HG02973 (cell line): ENCODE data around the gene IGFBP2.

Experiments used
- ATAC-seq: cut with Tn5 transposase; IDR thresholded peaks from one replicate; pipeline ENCODE4 v1.9.1; 2021; ENCODE audit warnings: moderate library complexity; ENCODE audit not compliant: unreplicated experiment

The IGFBP2 gene

GRCh38 chr2:216615298-216616082 is 17.7 kb upstream of the IGFBP2 start:
- ATAC-seq = no peak

GRCh38 chr2:216616083-216616678 is 17.0 kb upstream of the IGFBP2 start:
- ATAC-seq = no peak

GRCh38 chr2:216617159-216617815 is 15.9 kb upstream of the IGFBP2 start:
- no peak for ATAC-seq

DNA sequence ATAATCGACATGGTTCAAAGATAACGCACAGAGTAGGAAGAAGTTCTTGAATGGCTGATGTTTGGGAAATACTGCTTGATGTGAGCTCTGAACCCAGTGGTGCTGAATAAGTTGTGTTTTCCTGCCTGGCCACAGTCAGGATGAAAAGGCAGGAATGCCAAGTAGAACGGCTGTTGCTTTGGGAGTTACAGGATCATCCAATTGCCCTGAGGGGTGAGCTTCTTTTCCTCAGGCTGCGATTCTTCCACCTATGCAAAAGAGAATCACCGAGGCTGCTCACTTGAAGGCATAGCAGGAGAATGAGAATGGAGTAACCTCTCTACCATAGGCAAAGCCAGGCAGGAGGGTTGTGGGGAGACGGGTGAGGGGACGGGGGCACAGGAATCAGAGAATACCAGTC is 14.4 kb upstream of the IGFBP2 start:
- no peak for ATAC-seq

- ATAC-seq = no peak
Observed at GRCh38 chr2:216619411-216620393, 13.5 kb upstream of the IGFBP2 start.

DNA sequence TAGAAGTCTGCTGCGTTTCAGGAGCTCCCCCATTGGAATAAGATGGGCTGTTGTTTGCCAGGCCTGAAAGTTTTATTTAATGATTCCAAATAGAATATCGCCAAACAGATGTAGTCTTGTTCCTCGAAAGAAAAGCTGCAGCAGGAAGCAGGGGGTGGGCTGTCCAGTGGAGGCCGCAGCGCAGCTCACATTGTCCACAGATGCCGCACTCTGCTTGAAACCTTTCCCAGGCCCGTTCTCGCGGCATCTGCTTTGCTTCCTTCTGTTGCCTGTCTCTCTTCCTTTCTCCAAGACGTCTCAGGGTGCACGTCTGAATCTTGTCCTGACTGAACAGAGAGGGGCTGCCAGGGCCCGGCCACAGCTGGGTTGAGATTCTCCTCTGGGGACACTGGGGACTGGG is 12.4 kb upstream of the IGFBP2 start:
- ATAC-seq = no peak

GRCh38 chr2:216621292-216621691 is 11.9 kb upstream of the IGFBP2 start:
- no peak for ATAC-seq

GRCh38 chr2:216622526-216622925 is 10.7 kb upstream of the IGFBP2 start:
- no peak for ATAC-seq

DNA sequence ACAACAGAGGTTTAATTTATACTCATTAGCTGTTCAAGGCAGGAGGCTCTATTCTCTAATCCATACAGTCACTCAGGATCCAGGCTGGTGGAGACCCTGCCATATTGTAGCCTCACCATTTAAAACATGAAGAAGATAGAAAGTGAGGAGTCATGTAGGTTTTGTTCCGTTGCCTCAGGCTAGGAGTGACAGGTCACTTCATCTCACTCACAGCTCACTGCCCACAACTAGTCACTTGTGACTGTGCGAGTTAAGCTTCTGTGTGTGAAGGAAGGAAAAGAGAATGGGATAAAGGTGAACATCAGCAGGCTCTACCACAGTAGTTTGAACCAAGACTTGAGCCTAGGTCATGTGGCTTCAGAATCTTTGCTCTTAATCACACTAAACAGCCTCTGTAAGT is 9.0 kb upstream of the IGFBP2 start:
- ATAC-seq = no peak

GRCh38 chr2:216626168-216626874 is 6.9 kb upstream of the IGFBP2 start:
- no peak for ATAC-seq

DNA sequence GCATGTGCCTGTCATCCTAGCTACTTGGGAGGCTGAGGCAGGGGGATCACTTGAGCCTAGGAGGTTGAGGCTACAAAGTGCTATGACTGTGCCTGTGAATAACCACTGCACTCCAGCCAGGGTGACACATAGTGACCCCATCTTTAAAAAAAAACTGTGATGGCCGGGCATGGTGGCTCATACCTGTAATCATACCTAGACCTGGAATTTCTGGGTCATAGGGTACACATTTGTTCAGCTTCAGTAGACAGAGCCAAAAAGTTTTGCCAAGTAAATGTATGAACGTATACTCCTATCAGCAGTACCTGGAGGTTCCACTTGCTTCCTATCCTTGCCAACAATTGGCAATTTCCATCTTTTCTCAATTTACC is 6.4 kb upstream of the IGFBP2 start:
- ATAC-seq = no peak

DNA sequence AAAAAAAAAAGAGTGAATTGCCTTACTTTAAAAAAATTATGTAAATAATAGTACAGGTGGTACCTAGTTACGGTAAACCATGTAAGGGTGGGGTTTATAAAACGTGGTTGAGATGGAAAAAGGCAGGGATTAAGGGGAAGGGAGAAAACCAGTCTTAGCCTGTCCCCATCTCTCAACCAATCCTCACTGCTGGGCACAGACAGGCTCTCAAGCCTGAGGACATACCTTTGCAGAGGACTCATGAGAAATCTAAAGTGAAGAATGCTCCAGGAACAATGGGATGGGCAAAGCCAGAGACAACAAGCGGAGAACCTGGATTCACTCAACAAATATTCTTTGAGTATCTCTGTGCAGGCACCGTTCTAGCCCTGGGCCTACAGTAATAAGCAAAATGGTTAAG is 3.4 kb upstream of the IGFBP2 start:
- no peak for ATAC-seq

GRCh38 chr2:216632346-216632951 is 771 bp upstream of the IGFBP2 start:
- no peak for ATAC-seq

- ATAC-seq = no peak
Observed at GRCh38 chr2:216633616-216634369, 573 bp downstream of the IGFBP2 start.

GRCh38 chr2:216634370-216635148 is 1.3 kb downstream of the IGFBP2 start:
- ATAC-seq = no peak

DNA sequence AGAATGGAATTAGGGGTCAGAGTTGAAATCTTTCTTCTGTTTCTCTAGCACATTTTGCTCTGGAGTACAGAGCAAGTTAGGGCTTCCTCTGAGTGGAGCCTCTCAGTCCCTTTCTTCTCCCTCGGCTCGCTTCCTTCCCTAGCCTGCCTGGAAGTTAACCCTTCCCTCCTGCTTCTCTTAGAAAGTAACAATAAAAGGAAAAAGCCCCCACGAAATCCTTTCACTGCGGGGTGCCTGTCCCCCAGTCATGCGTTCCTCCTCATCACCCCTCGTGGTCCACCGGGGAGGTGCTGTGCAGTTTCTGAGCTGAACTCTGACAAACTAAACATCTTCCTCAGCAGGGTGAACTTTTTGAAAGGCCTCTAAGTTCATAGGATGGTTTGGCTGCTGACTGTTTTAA is 2.0 kb downstream of the IGFBP2 start:
- ATAC-seq = no peak

GRCh38 chr2:216635701-216636550 is 2.7 kb downstream of the IGFBP2 start:
- ATAC-seq = no peak
